Common myeloid progenitor, CD34-positive (primary cell): Measurements from ENCODE around the gene ZNF583. TPM values are rescaled to one million over a fixed set of nuclear protein-coding genes. Genes with fewer than 3 reads are reported as not detected.

Source experiments
- CTCF ChIA-PET: fragments of 350-600 bp; sonication (Branson Sonifier 250); formaldehyde crosslinking; loops from one replicate; lab custom pipeline; 2021; ENCODE audit warnings: antibody characterized with exemption; lab: Charles Lee
- POLR2A ChIA-PET: fragments of 350-600 bp; sonication (Branson Sonifier 250); formaldehyde crosslinking; loops from one replicate; lab custom pipeline; 2021; ENCODE audit warnings: antibody characterized with exemption; lab: Charles Lee
- DNase-seq, 3 donors: peaks; one replicate each; pipeline versions ENCODE4 v3.0.0 to v3.0.0-alpha.2; 2013
- H3K27ac ChIP-seq, 2 experiments: 1 replicate in 1 of 2; 2 replicates in 1 of 2; pipeline ENCODE4 v1.7.0; 2013; ENCODE audit warnings: inconsistent platforms in 2 of 2, low read length in 2 of 2, mild to moderate bottlenecking in 2 of 2, low read depth in 1 of 2, moderate library complexity in 1 of 2; ENCODE audit not compliant: severe bottlenecking in 2 of 2, insufficient read depth in 1 of 2, poor library complexity in 1 of 2
- H3K27me3 ChIP-seq, 5 experiments: replicated peaks in 2 of 5; 1 replicate in 3 of 5; 2 replicates in 2 of 5; pipeline versions ENCODE4 v1.6.1 to v1.7.0; 2013; ENCODE audit warnings: low read length in 4 of 5, mild to moderate bottlenecking in 2 of 5, moderate library complexity in 2 of 5, inconsistent platforms in 1 of 5; ENCODE audit not compliant: insufficient read depth in 5 of 5, control insufficient read depth in 4 of 5
- H3K36me3 ChIP-seq, 4 experiments: 1 replicate in 2 of 4; 2 replicates in 2 of 4; pipeline versions ENCODE4 v1.6.1 to v1.7.0; 2013; ENCODE audit warnings: low read length in 3 of 4, control low read depth in 1 of 4, mild to moderate bottlenecking in 1 of 4; ENCODE audit not compliant: control insufficient read depth in 4 of 4, insufficient read depth in 4 of 4
- H3K4me1 ChIP-seq, 4 experiments: 1 replicate in 3 of 4; 2 replicates in 1 of 4; pipeline versions ENCODE4 v1.6.1 to v1.7.1; 2013; ENCODE audit warnings: low read length in 3 of 4, mild to moderate bottlenecking in 3 of 4, control low read depth in 1 of 4, inconsistent platforms in 1 of 4, moderate library complexity in 1 of 4; ENCODE audit not compliant: control insufficient read depth in 4 of 4, insufficient read depth in 4 of 4; ENCODE audit errors: control extremely low read depth in 1 of 4
- H3K4me3 ChIP-seq, 7 experiments: 1 replicate in 4 of 7; 2 replicates in 3 of 7; pipeline versions ENCODE4 v1.5.1 to v1.7.0; 2013; ENCODE audit warnings: mild to moderate bottlenecking in 7 of 7, low read length in 6 of 7, moderate library complexity in 6 of 7, inconsistent platforms in 2 of 7, low read depth in 2 of 7, control low read depth in 1 of 7; ENCODE audit not compliant: insufficient read depth in 4 of 7, control insufficient read depth in 1 of 7; ENCODE audit errors: extremely low read depth in 1 of 7
- H3K9me3 ChIP-seq, 5 experiments: 1 replicate in 4 of 5; 2 replicates in 1 of 5; pipeline versions ENCODE4 v1.6.1 to v1.7.1; 2013; ENCODE audit warnings: low read length in 4 of 5, mild to moderate bottlenecking in 2 of 5, inconsistent platforms in 1 of 5, low read depth in 1 of 5, moderate library complexity in 1 of 5; ENCODE audit not compliant: control insufficient read depth in 4 of 5, insufficient read depth in 2 of 5; ENCODE audit errors: control extremely low read depth in 1 of 5
- WGBS: methylation state at CpG from one replicate; pipeline ENCODE4 v1.1.5; 2013; ENCODE audit not compliant: insufficient coverage; 5-methylcytosine and 5-hydroxymethylcytosine counted together
- polyA plus RNA-seq: library from polyadenylated mRNA; unstranded; fragments of 120-200 nt; gene quantifications from one replicate; pipeline ENCODE4 v1.2.1, GENCODE V29; 2013

The ZNF583 gene
- 4.9 TPM for polyA plus RNA-seq

DNA sequence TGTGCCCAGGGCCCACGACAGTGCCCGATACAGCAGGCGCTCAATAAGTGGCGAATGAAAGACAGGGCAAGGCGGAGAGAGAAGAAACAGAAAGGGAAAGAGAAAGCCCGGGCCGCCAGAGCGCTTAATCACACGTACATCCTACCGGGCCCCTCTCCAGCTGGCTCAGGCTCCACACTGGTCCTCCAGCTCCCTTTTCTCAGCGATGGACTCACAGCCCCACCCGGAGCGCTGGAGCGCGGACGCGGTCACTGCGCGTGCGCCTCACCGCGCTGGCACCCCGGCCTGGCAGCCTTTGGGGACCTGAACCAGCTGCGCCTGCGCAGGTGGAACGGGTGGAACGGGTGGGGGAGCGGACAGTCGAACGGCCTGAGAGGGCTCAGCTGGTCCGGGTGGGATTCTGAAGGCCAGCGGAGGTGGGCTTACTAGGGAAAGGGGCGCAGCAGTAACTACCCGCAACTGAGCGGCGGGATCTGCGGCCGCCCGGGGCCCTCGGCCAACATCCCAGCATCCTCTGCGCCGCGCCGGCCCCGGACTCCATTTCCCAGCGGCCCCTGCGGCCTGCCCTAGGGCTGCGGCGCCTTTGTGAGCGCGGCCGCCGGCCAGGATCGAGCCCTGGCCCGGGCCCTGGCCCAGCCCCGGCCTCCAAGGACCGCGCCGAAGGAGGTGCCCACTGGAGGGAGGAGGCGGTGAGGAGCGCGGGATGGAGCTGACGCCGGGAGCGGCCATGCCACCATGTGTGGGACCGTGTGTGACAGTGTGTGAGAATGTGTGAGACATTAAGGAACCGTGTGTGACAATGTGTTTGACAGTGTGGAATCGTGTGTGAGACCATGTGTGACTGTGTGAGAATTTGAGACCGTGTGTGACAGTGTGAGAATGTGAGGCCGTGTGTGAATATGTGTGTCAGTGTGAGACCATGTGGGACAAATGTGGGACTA, at the start of gene ZNF583:
ZNF583 (plus strand) TSS at position 569 of the 941 bp plus-strand sequence. CDS start 2,783 bp downstream, outside the sequence.
- Histone ChIP-seq H3K27me3 (no peaks in the 10 kb centered on the region), H3K4me1 (peaks cover 3 to 16% (median 11%) of the 10 kb centered on the region in 4 experiments), H3K36me3 (peaks cover 12 to 32% (median 21%) of the 10 kb centered on the region in 4 experiments), H3K27ac (peak within 1 kb of the TSS; percentile 93), H3K9me3 (peaks cover 8 to 63% (median 34%) of the 10 kb centered on the region in 5 experiments), H3K4me3 (peak within 1 kb of the TSS; percentile 61 to 97 (median 83))
- ChIA-PET POLR2A (interaction anchor here (0.7 kb wide), 1 partner anchor 11 kb away, joined by 3 read pairs; the partner anchor contains the start of gene ZNF582), CTCF (interaction anchor here (1.5 kb wide), 1 partner anchor 11 kb away, joined by 4 read pairs; no protein-coding TSS in a partner anchor)
- DNase-seq: peak; percentile 94 to 98 (median 97)
- WGBS: 1% methylated on average over 65 of the region's 70 CpGs

DNA sequence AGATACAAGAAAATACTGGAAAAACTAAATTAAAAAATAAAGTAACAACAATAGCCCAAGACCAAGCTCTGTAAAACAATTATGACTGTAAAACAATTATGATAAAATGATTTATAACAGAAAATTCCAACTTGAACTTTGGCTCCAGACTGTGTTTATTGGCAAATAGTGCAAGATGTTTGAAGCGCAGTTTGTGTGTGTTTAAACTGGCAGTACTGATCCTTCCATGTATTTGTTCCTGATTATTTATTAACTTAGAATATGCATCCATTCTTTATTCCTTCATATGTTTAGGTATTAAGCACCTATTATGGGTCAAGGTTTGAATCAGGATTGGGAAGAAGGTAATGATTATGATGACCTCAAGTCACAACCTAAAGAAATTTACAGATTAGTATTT, 48.6 kb upstream of the ZNF583 start:
- no peak overlapping the region for H3K4me3 ChIP-seq
- no peak for DNase-seq
- H3K27me3 ChIP-seq: no peaks in the 10 kb centered on the region
- WGBS: no CpG with 5 or more reads among the region's 1 CpG
- no peaks in the 10 kb centered on the region for H3K4me1 ChIP-seq
- peaks cover 0 to 15% (median 0%) of the 10 kb centered on the region in 5 experiments for H3K9me3 ChIP-seq
- CTCF ChIA-PET: interaction anchor here (3.0 kb wide), 1 partner anchor 102 kb away, joined by 7 read pairs; no protein-coding TSS in a partner anchor
- H3K36me3 ChIP-seq: peaks cover 0 to 3% (median 0%) of the 10 kb centered on the region in 4 experiments
- POLR2A ChIA-PET: no interaction called here
- no peak overlapping the region for H3K27ac ChIP-seq

DNA sequence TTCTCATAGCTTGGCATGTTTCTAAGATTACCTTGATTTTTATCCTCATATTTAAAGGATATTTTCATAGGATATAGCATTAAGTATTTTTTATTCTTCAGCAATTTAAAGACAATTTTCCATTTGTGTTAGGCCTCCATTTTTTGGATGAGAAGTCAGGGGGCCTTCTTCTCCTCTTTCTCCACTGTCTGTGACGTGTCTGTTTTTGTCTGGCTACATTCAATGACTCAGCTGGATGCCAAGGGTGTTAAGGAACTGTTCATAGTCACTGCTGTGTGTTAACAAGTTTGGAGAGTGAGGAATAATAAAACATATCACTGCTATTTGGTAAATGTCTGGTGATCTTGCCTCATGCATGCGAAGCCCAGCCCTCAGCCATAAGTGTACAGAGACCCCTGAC, 47.2 kb upstream of the ZNF583 start:
- Histone ChIP-seq H3K4me1 (no peaks in the 10 kb centered on the region), H3K27me3 (no peaks in the 10 kb centered on the region), H3K36me3 (peaks cover 0 to 3% (median 0%) of the 10 kb centered on the region in 4 experiments), H3K27ac (no peak overlapping the region), H3K9me3 (peaks cover 1 to 26% (median 4%) of the 10 kb centered on the region in 5 experiments), H3K4me3 (no peak overlapping the region)
- CTCF ChIA-PET: interaction anchor here (1.3 to 3.0 kb wide), 2 partner anchors 25 to 104 kb away, joined by 3 to 7 read pairs; no protein-coding TSS in a partner anchor
- WGBS: no CpG with 5 or more reads among the region's 2 CpGs
- POLR2A ChIA-PET: no interaction called here
- DNase-seq: peak in 1 of 3 donors; percentile 7

DNA sequence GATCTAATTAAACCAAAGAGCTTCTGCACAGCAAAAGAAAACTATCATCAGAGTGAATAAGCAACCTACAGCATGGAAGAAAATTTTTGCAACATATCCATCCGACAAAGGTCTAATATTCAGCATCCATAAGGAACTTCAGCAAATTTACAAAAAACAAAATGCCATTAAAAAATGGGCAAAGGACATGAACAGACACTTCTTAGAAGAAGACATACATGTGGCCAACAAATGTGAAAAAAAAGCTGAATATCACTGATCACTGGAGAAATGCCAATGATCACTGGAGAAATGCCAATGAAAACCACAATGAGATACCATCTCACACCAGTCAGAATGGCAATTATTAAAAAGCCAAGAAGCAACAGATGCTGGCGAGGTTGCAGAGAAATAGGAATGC, 43.3 kb upstream of the ZNF583 start:
- peaks cover 0 to 5% (median 0%) of the 10 kb centered on the region in 4 experiments for H3K36me3 ChIP-seq
- no peak overlapping the region for H3K27ac ChIP-seq
- H3K4me3 ChIP-seq: no peak overlapping the region
- WGBS: no CpG with 5 or more reads among the region's 2 CpGs
- peaks cover 6 to 48% (median 12%) of the 10 kb centered on the region in 5 experiments for H3K9me3 ChIP-seq
- POLR2A ChIA-PET: no interaction called here
- H3K27me3 ChIP-seq: no peaks in the 10 kb centered on the region
- H3K4me1 ChIP-seq: no peaks in the 10 kb centered on the region
- CTCF ChIA-PET: interaction anchor here (1.2 to 2.3 kb wide), 2 partner anchors 12 to 13 kb away, joined by 4 to 8 read pairs; no protein-coding TSS in a partner anchor
- peak in 2 of 3 donors; percentile 24 to 40 for DNase-seq

DNA sequence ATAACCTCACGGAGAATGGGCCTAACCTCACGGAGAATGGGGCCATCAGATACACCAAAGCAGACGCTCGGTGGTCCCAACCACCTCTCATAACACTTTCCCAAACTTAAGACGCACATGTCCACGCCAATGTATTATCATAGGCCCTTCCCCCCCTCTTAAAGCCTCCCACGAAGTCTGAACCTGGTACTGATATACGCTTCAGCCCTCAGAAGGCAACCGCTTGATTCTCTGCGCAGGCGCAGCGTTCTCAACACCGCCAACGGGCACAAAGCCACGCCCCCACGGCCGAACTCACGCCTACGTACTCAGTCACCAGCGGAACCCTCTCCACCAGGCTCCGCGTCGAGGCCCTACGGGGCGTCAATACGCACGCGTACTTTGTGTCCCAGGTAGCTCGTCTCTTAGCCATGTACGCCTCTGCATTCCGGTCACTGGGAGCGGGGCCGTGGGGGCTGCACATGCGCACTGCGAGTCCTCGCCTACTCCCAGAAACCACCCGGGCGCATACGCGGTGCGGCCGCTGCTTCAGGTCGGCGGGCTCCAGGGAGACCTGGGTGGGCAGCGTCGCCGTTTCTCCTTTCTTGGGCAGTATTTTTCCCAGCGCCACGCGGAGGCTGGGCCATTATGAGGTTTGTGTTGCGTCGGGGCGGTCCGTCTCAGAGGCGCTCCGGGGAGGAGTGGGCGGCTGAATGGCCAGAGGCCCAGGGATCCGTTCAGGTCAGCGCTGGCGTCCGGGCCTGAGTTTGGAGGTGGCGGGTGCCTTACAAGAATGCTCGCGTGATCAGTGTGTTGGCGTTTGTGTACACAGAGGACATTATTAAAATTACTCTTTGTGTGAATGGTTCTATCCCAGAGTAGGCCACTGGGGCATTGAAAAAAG, 36.1 kb upstream of the ZNF583 start:
- peaks cover 8 to 36% (median 29%) of the 10 kb centered on the region in 4 experiments for H3K36me3 ChIP-seq
- POLR2A ChIA-PET: no interaction called here
- DNase-seq: peak; percentile 90 to 97 (median 97)
- peaks cover 11 to 53% (median 24%) of the 10 kb centered on the region in 5 experiments for H3K9me3 ChIP-seq
- peaks cover 10 to 16% (median 13%) of the 10 kb centered on the region in 4 experiments for H3K4me1 ChIP-seq
- WGBS: 9% methylated on average over 61 of the region's 65 CpGs
- H3K4me3 ChIP-seq: peak overlapping the region; percentile 54 to 90 (median 77)
- peak overlapping the region; percentile 71 to 83 for H3K27ac ChIP-seq
- H3K27me3 ChIP-seq: no peaks in the 10 kb centered on the region
- CTCF ChIA-PET: interaction anchor here (0.7 to 1.1 kb wide), 4 partner anchors 14 to 287 kb away, joined by 3 to 4 read pairs (median 4); no protein-coding TSS in a partner anchor

DNA sequence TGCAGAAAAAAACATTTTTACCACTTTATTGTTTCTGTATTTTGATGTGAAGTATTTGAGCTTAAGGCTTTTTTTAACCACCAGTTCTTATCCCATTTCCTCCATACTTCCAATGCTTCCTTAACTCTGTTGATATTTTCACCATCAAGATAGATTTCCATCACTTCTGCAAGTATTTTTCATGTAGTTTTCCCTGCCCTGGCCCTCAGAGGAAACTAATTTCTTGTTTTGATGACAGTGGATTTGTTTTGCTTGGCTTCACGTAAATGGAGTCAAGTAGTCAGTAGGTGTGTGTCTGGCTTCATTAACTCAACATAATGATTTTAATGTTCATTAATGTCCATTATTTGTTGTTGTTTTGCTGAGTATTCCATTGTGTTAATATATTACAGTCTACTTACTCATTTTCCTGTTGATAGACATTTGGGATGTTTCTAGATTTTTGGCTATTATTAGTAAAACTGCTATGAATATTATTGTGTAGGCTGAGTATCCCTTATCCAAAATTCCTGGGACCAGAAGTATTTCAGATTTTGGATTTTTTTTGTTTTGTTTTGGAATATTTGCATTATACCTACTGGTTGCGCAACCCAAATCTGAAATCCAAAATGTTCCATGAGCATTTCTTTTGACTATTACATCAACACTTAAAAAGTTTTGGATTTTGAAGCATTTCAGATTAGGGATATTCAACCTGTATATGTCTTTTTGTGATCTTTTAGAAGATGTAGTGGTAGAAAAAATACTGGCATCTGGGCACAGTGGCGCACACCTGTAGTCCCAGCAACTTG, 34.1 kb upstream of the ZNF583 start:
- Histone ChIP-seq H3K36me3 (peaks cover 28 to 56% (median 49%) of the 10 kb centered on the region in 4 experiments), H3K27me3 (no peaks in the 10 kb centered on the region), H3K4me1 (peaks cover 10 to 16% (median 13%) of the 10 kb centered on the region in 4 experiments), H3K9me3 (peaks cover 11 to 55% (median 36%) of the 10 kb centered on the region in 5 experiments), H3K4me3 (peak overlapping the region in 1 of 7 experiments; percentile 7), H3K27ac (no peak overlapping the region)
- no peak for DNase-seq
- no CpG with 5 or more reads among the region's 3 CpGs for WGBS
- ChIA-PET POLR2A (no interaction called here), CTCF (no interaction called here)
